Cardiac septum (tissue), 1 donor: ENCODE measurements around the gene BDP1. TPM values are rescaled to one million over a fixed set of nuclear protein-coding genes. Genes with fewer than 3 reads are reported as not detected.
"Not testable (repeated sequence)": the region's sequence is repeated elsewhere in the genome, so short reads cannot be mapped to it uniquely, and the experiment has no call there.

Experiments used
- DNase-seq: peaks from one replicate; pipeline ENCODE4 v3.0.0-alpha.2; 2020; ENCODE audit warnings: low spot score
- intact Hi-C: fragments of 100-400 bp; cut with DNase I; formaldehyde crosslinking; loops from one replicate; pipeline ENCODE4 v1.14.0; 2022
- total RNA-seq: library from RNA; stranded (reverse); fragmentation: NEBNext Ultra II Directional; extraction: Animal tissue kit (Norgen Biotek cat#: 25700); gene quantifications from one replicate; pipeline ENCODE4 v1.2.1, GENCODE V29; 2021
- donor health status: DM: no; HTN: no; CAD: no.

Gene BDP1
- total RNA-seq, 1 donor from 2014 or later: 18.4 TPM

DNA sequence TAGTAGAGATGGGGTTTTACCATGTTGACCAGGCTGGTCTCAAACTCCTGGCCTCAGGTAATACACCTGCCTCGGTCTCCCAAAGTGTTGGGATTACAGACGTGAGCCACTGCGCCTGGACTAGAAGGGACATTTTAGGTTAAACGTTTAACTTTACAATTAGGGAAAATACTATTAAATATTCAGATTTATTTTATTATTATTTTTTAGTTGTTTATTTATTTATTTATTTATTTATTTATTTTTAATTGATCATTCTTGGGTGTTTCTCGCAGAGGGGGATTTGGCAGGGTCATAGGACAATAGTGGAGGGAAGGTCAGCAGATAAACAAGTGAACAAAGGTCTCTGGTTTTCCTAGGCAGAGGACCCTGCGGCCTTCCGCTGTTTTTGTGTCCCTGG lies 95.4 kb downstream of the BDP1 start:
- intact Hi-C loops, DNase-seq: not testable (repeated sequence)

DNA sequence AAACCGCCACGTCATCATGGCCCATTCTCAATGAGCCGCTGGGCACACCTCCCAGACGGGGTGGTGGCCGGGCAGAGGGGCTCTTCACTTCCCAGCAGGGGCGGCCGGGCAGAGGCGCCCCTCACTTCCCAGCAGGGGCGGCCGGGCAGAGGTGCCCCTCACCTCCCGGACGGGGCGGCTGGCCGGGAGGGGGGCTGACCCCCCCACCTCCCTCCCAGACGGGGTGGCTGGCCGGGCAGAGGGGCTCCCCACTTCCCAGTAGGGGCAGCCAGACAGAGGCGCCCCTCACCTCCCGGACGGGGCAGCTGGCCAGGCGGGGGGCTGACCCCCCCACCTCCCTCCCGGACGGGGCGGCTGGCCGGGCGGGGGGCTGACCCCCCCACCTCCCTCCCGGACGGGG lies 96.1 kb downstream of the BDP1 start:
- intact Hi-C loops, DNase-seq: not testable (repeated sequence)

DNA sequence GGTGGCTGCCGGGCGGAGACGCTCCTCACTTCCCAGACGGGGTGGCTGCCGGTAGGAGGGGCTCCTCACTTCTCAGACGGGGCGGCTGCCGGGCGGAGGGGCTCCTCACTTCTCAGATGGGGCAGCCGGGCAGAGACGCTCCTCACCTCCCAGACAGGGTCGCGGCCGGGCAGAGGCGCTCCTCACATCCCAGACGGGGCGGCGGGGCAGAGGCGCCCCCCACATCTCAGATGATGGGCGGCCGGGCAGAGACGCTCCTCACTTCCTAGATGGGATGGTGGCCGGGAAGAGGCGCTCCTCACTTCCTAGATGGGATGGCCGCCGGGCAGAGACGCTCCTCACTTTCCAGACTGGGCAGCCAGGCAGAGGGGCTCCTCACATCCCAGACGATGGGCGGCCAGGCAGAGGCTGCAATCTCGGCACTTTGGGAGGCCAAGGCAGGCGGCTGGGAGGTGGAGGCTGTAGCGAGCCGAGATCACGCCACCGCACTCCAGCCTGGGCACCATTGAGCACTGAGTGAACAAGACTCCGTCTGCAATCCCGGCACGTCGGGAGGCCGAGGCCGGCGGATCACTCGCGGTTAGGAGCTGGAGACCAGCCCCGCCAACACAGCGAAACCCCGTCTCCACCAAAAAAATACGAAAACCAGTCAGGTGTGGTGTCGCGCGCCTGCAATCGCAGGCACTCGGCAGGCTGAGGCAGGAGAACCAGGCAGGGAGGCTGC lies 96.7 kb downstream of the BDP1 start:
- DNase-seq, intact Hi-C loops: not testable (repeated sequence)

DNA sequence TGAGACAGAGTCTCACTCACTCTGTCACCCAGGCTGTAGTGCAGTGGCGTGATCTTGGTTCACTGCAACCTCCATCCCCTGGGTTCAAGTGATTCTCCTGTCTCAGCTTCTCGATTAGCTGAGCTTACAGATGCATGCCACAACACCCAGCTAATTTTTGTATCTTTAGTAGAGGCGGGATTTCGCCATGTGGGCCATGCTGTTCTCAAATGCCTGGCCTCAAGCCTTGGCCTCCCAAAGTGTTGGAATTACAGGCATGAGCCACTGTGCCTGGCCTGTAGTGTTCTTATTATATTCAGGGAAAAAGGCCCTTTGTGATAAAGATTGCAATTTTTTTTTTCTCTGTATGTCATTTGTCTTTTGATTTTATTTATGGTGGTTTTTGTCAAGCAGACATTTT lies 107.7 kb downstream of the BDP1 start:
- intact Hi-C loops: no loop called here
- DNase-seq: no peak

DNA sequence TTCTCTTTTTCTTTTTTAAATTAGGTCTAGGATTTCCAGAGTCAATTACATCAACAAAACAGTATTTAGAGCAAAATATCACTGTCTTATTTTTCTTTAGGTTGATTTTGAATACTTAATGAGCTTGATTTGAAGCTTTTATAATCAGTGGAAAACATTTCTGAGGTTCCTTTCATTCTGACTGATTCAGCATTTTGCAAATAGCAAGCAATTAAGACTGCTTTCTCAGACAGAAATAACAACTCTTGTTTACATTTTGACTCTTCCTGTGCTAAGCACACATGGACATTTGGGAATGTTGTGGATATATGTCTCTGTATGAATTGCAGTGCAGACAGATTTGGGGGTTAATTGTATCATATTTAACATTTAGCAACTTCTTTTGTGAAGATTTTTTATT lies 109.4 kb downstream of the BDP1 start:
- intact Hi-C loops: no loop called here
- no peak for DNase-seq

DNA sequence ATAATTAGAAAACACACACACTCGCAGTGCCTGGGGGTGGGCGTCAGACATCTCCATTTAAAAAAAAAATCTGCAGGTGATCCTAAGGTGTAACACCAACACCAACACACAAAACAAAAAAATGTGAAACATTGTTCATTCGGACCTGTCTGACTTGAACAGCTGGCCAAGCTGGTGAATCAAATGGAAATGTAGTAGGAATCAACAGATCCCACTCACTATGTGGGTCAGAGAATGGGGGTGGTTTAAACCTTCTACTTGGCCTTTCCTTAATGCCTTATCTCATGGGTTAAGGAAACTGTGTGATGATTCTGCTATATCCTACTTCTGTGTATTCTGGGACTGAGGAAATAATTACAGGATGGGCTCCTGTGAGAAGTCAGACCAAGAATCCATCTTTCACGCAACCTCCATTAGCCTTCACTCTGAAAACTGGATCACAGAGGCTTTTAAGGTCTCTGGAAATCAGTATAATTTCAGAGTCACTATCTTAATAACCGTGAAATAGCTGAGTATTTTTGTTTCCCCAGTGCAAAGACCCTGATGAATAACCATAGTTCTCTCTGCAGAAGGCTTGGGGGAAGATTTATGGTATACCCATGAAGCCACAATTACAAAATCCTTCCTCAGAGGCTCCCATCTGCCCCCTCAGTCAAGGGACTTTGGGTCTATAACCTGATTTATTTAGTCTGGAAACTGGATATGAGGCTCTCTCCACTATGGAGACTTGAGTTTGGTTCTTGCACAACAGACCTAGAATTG lies 114.5 kb downstream of the BDP1 start:
- DNase-seq: no peak
- intact Hi-C loops: loop anchor here (5.0 kb wide), 1 partner anchor 187 kb away; no protein-coding TSS in a partner anchor

DNA sequence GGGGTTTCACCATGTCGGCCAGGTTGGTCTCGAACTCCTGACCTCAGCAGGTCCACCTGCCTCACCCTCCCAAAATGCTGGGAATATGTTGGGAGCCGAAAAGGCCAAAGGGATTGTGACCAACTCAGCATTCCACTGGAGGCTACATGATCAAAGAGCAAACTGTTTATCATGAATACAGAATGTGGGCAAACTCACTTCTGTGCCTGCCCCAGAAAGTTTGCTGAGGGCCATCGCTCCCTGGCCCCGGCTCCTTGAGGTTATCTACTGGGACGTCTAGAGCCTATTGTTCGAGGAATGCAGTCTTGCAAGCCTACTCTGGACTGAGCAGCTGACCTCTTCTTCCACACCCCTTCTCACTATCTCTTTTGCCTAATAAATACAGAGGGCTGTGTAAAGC lies 116.4 kb downstream of the BDP1 start:
- not testable (repeated sequence) for DNase-seq
- intact Hi-C loops: loop anchor here (5.0 kb wide), 1 partner anchor 185 kb away; no protein-coding TSS in a partner anchor

DNA sequence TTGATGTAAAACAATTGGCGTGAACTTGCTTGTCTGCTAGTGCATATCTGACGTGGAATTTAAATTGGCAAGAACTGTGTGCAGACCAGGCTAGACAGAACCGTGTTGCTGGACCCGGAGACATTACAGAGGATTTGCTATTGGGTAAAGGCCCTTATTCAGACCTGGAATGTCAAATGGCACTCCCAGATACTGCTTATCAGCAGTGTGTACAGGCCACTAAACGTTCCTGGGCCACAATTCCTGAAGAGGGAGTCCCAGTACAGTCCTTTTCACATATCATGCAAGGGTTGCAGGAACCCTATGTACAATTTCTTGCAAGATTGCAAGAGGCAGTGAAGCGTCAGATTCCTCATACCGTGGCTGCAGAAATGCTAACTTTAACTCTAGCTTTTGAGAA lies 118.1 kb downstream of the BDP1 start:
- DNase-seq: no peak
- intact Hi-C loops: loop anchor here (5.0 kb wide), 1 partner anchor 184 kb away; no protein-coding TSS in a partner anchor

DNA sequence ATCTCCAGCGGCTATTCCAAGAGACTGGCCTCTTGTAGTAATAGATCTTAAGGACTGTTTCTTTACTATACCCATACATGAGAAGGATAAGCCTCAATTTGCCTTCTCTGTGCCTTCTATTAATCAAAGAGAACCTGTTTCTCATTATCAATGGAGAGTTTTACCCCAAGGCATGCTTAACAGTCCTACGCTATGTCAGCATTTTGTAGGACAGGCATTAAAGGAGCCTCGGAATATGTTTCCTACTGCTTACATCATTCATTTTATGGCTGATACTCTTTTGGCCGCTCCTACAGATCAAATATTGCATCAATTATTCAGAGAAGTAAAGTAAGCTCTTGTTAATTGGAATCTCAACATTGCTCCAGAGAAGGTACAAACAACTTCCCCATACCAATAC lies 120.1 kb downstream of the BDP1 start:
- DNase-seq, intact Hi-C loops: not testable (repeated sequence)

DNA sequence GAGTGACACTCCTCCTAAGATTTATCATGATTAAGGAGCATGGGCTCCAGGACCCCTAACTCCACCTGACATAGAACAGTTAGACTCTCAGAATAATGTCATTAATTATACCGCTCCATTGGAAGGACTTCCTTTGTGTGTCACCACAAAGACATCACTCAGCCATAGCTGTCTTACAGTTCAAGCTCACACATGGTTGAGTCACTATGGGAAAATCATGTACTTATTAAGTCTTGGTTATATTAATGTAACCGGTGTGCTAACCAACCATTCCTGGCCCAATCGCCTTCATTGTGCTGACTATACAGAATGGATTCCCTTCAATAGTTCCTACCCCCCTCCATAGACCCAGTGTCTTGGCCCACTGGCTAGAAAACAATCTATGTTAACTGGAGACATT lies 120.8 kb downstream of the BDP1 start:
- intact Hi-C loops: no loop called here
- no peak for DNase-seq

DNA sequence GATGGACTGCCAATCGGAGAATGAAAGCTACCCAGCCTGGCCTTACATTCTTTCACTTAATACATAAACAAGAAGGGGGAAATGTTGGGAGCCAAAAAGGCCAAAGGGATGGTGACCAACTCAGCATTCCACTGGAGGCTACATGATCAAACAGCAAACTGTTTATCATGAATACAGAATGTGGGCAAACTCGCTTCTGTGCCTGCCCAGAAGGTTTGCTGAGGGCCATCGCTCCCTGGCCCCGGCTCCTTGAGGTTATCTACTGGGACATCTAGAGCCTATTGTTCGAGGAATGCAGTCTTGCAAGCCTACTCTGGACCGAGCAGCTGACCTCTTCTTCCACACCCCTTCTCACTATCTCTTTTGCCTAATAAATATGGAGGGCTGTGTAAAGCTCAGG lies 122.4 kb downstream of the BDP1 start:
- DNase-seq, intact Hi-C loops: not testable (repeated sequence)

DNA sequence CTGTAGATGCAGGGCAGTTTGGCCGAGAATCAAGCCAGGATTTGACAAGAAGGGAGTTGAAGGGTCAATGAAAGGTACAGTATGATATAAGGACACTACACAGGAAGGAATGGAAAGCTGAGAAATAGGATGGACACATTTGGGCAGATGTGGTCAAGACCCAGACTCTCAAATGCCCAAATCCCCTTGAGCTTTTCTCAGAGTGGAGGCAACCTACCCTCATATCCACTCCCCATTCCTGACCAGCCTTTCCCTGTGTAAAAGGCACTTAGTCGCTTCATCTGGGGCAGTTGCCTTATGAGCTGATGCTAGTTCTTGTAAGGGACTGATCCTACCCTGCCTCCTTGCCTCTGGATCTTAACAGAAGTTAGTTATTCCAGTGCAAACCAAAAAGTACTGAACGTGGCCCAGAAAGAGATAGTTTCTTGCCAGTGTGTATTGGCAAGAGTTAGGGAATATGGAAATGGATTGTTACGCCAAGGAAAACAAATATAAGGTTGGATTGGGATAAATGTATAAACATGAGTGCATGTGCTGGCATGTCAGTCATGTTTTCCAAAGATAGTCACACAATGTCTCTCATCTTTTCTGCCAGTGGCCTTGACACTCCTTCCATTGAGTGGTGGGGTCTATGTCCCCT lies 127.6 kb downstream of the BDP1 start:
- no peak for DNase-seq
- intact Hi-C loops: no loop called here

DNA sequence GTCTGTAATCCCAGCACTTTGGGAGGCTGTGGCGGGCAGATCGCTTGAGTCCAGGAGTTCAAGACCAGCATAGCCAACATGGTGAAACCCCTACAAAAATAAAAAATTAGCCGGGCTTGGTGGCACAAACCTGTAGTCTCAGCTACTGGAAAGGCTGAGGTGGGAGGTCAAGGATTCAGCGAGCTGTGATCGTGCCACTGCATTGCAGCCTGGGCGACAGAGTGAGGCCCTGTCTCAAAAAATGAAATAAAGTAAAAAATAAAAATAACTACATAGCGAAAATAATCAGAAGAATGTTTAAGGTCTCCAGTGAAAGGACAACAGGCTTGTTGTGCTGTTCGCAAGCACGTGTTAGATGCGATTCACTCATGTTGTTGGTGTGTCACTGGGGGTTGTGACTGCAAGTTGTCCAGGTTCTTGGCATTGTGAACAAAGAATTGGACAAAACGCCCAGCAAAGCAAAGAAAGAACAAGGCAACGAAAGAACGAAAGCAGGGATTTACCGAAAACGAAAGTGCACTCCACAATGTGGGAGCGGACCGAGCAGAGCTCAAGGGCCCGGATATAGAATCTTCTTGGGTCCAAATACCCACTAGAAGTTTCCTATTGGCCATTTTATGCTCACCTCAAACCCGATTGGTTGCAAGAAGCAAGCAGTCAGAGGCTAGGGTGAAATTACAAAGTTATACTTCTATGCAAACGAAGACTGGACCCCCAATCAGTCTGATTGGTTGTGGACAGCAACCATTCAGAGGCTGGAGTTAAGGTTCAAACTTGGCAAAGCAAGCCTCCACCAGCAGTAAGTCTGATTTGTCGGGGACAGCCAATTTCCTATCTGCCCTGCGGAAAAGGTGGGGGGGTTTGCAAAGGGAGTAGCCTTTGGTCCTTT lies 130.8 kb downstream of the BDP1 start:
- no peak for DNase-seq
- intact Hi-C loops: no loop called here

DNA sequence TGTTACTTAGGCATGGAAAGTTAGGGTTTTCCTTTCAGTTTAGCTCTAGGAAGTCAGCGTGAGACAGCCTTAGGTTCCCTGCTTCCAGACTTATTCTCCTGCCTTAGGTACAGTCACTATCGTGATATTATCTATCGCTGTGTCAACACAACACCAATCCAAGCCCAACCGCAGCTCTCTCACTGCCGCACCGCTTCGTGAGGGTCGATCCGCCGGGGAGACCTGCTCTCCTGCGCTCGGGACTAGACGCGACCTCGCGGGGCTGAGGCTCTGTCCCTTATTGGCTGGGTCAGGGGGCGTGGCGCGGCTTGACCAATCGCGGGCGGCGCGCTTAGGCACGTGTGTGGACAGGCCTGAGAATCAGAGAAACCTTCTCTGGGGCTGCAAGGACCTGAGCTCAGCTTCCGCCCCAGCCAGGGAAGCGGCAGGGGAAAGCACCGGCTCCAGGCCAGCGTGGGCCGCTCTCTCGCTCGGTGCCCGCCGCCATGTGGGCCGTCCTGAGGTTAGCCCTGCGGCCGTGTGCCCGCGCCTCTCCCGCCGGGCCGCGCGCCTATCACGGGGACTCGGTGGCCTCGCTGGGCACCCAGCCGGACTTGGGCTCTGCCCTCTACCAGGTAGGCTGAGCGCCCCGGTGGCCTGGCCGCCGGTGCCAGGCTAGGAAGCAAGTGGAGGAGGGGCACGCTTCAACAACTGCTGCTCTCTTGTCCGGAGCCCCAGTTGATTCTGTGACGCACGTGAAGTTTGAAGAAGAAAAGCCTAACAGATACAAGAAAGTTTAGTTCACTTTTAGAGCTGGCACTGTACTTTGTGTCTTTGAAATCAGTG lies 131.7 kb downstream of the BDP1 start, which contains the start of gene MCCC2:
TSS of gene MCCC2 (plus strand) at position 400 of the 825 bp plus-strand sequence. CDS start at position 486, 86 bp downstream.
- intact Hi-C loops: no loop called here

DNA sequence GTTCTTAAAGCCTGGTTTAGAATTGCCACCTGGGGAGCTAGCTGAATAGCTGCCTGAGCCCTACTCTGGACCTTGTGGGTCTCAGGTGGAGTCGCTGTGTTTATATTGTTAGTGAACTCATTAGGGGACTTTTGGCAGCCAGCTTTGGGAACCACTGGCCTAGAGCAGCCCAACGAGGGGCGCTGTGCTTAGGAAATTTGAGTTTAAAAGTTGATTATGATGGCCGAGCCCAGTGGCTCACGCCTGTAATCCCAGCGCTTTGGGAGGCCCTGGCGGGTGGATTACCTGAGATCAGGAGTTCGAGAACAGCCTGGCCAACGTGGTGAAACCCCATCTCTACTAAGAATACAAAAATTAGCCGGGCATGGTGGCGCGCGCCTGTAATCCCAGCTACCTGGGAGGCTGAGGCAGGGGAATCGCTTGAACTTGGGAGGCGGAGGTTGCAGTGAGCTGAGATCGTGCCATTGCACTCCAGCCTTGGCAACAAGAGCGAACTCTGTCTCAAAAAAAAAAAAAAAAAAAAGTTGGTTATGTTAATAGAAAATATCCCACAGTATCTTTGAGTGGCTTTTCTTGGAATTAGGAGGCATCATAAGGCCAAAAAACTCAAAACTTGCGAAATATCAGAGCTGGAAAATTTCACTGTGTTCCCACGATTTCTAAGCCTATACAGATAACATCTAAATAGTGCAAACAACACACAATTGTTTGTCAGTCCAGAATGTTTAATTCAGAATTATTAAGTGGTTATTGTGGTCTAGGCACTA lies 132.5 kb downstream of the BDP1 start:
- DNase-seq: no peak
- intact Hi-C loops: no loop called here

More for the DNA sequence above, 131.7 kb downstream of the BDP1 start, which contains the start of gene MCCC2:
- DNase-seq: peak; percentile 97

DNA sequence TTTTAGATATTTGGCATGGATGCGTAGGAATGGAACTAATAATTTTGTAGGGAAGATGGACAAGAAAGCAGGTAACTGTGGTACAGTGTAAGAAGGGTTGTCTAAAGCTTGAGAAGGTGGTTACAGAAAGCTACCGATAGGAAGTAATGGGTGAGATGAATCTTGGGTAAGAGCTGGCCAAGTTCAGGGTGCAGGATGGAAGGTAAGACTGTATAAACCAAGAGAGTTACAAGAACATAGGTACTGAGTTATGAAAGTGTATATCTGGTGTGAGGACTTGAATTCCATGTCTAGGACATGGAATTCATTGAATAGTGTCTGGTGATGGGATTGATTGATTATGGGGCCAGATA lies 133.1 kb downstream of the BDP1 start:
- no peak for DNase-seq
- intact Hi-C loops: no loop called here

DNA sequence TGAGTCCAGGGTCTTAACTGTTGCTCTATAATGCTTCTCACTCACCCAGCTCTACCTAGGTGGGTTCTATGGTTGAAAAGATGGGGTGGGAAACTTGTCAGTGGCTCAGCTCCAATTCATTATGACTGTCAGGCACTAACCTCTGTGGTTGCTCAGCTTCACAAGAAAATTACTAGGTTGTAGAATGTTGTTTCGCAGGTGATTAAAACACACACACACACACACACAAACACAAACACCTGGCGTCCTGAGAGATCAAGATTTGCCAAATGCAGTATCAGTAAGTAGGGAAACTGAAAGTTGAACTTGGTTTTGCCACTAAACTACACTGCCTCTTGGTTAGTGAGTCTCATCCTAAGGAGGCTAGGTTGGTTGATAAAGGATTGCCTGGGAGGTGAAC lies 134.5 kb downstream of the BDP1 start:
- intact Hi-C loops: no loop called here
- DNase-seq: no peak

DNA sequence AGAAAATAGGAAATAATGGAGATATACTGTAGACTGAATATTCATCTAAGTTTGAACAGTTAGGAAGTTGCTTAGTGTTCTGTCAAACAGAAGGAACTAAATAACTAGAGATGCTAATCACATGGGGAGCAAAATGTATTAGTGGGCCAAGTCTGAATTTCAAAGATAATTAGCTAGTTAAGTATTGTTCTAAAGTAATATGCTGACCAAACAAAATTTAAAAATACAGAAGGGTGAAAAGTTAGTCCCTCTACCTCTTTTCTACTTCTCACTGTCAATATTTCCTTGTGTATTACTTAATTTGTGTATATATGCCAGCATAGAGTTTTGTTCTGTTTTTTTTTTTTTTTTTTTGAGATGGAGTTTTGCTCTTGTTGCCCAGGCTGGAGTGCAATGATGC lies 135.6 kb downstream of the BDP1 start:
- DNase-seq: no peak
- intact Hi-C loops: no loop called here
